Myometrial cell (primary cell): ENCODE data around the gene ALKBH3. TPM values are rescaled to one million over a fixed set of nuclear protein-coding genes. Genes with fewer than 3 reads are reported as not detected.

Experiments
- total RNA-seq: library from RNA; depleted of rRNA; stranded (reverse); fragments of >200 nt; gene quantifications from 2 replicates; pipeline ENCODE4 v1.2.3, GENCODE V29; 2015

The ALKBH3 gene
- 31.4 and 54.1 TPM in 2 replicates for total RNA-seq

GRCh38 chr11:43880640-43881159 lies at the start of gene ALKBH3:
Gene ALKBH3 (plus strand): TSS chr11:43880831. CDS start chr11:43882653, 1,822 bp downstream.

Other genes starting within 250 kb of the ALKBH3 start
- gene HSD17B12, start 200.1 kb upstream of the ALKBH3 start, total RNA-seq = 88.8 and 109 TPM in 2 replicates
- gene C11orf96, start 61.8 kb downstream of the ALKBH3 start, total RNA-seq = 0.35 TPM in 1 of 2 replicates, not detected in the other
- not detected in 2 replicates for gene ACCSL, start 167.2 kb downstream of the ALKBH3 start, total RNA-seq
- gene ACCS, start 185.4 kb downstream of the ALKBH3 start, total RNA-seq = 2.9 and 5.1 TPM in 2 replicates
- 134 and 135 TPM in 2 replicates for gene EXT2, start 214.8 kb downstream of the ALKBH3 start, total RNA-seq